H1 (cell line): ENCODE data around the gene UPK3BL2. TPM values are rescaled to one million over a fixed set of nuclear protein-coding genes. Genes with fewer than 3 reads are reported as not detected.
"Not testable (repeated sequence)": the region's sequence is repeated elsewhere in the genome, so short reads cannot be mapped to it uniquely, and the experiment has no call there.

Experiments used
- CTCF ChIA-PET: fragments of 300-600 bp; sonication (Branson Sonifier 250); formaldehyde crosslinking; loops from one replicate; lab custom pipeline; 2021; ENCODE audit not compliant: partially characterized antibody; lab: Charles Lee
- POLR2A ChIA-PET: fragments of 300-600 bp; sonication (Branson Sonifier 250); formaldehyde crosslinking; loops from one replicate; lab custom pipeline; 2021; ENCODE audit warnings: inconsistent platforms; ENCODE audit not compliant: partially characterized antibody; lab: Charles Lee
- DNase-seq, 2 experiments: peaks; one replicate each; pipeline versions ENCODE4 v3.0.0 to v3.0.0-alpha.2; 2010 to 2022; ENCODE audit warnings: low spot score in 2 of 2, low read depth in 1 of 2, mixed read lengths in 1 of 2
- FAIRE-seq: peaks from 2 replicates; lab custom pipeline; 2011; peaks lifted over from hg19 to GRCh38; lab: Jason Lieb, UNC
- H2AFZ ChIP-seq: 2 replicates; pipeline ENCODE4 v1.8.1; 2012; ENCODE audit warnings: low read length, inconsistent platforms
- H2AK5ac ChIP-seq: 2 replicates; pipeline ENCODE4 v1.6.1; 2013; ENCODE audit warnings: low read depth, low read length
- H2BK120ac ChIP-seq: replicated peaks from 2 replicates; pipeline ENCODE3; 2013; ENCODE audit warnings: low read depth, low read length, inconsistent platforms
- H2BK12ac ChIP-seq: 2 replicates; pipeline ENCODE4 v1.6.1; 2013; ENCODE audit warnings: low read depth, low read length
- H2BK15ac ChIP-seq: 2 replicates; pipeline ENCODE4 v1.6.1; 2013; ENCODE audit warnings: low read length
- H2BK20ac ChIP-seq: 2 replicates; pipeline ENCODE4 v1.6.1; 2013; ENCODE audit warnings: low read length
- H2BK5ac ChIP-seq: 2 replicates; pipeline ENCODE4 v1.6.1; 2013; ENCODE audit warnings: low read depth, low read length
- H3K14ac ChIP-seq: 2 replicates; pipeline ENCODE4 v1.6.1; 2013; ENCODE audit warnings: inconsistent platforms; ENCODE audit not compliant: insufficient read length
- H3K18ac ChIP-seq: 2 replicates; pipeline ENCODE4 v1.6.1; 2013; ENCODE audit warnings: low read length; ENCODE audit errors: extremely low read depth
- H3K23ac ChIP-seq: 2 replicates; pipeline ENCODE4 v1.6.1; 2013; ENCODE audit warnings: inconsistent platforms; ENCODE audit not compliant: insufficient read length
- H3K23me2 ChIP-seq: 2 replicates; pipeline ENCODE4 v1.6.1; 2013; ENCODE audit warnings: low read depth, low read length
- H3K27ac ChIP-seq: 2 replicates; pipeline ENCODE4 v1.6.1; 2011; ENCODE audit warnings: low read depth, low read length, inconsistent platforms
- H3K27me3 ChIP-seq, 4 experiments: replicated peaks in 1 of 4; 1 replicate in 1 of 4; 2 replicates in 3 of 4; pipeline versions ENCODE4 v1.6.1 to v1.8.1; 2011 to 2013; ENCODE audit warnings: low read length in 3 of 4, mild to moderate bottlenecking in 3 of 4, inconsistent platforms in 2 of 4, mixed read lengths in 2 of 4, moderate library complexity in 1 of 4; ENCODE audit not compliant: control insufficient read depth in 3 of 4, insufficient read depth in 3 of 4; ENCODE audit errors: extremely low read depth in 1 of 4
- H3K36me3 ChIP-seq, 4 experiments: 2 replicates each; pipeline versions ENCODE4 v1.6.1 to v1.8.1; 2011 to 2013; ENCODE audit warnings: mild to moderate bottlenecking in 4 of 4, low read length in 3 of 4, moderate library complexity in 2 of 4, control low read depth in 1 of 4, inconsistent platforms in 1 of 4; ENCODE audit not compliant: insufficient read depth in 4 of 4, control insufficient read depth in 2 of 4
- H3K4ac ChIP-seq: replicated peaks from 2 replicates; pipeline ENCODE3; 2013; ENCODE audit warnings: low read length, low read depth, mixed read lengths, inconsistent platforms; ENCODE audit not compliant: insufficient read length
- H3K4me1 ChIP-seq, 4 experiments: replicated peaks in 1 of 4; 1 replicate in 1 of 4; 2 replicates in 3 of 4; pipeline versions ENCODE4 v1.6.1 to v1.8.1; 2011 to 2013; ENCODE audit warnings: low read length in 3 of 4, inconsistent platforms in 2 of 4, mixed read lengths in 1 of 4; ENCODE audit not compliant: insufficient read depth in 4 of 4, control insufficient read depth in 3 of 4
- H3K4me2 ChIP-seq, 2 experiments: 2 replicates each; pipeline versions ENCODE4 v1.6.1 to v1.8.1; 2011 to 2013; ENCODE audit warnings: low read depth in 2 of 2, low read length in 2 of 2, control low read depth in 1 of 2, inconsistent platforms in 1 of 2, mild to moderate bottlenecking in 1 of 2; ENCODE audit not compliant: insufficient read depth in 1 of 2
- H3K4me3 ChIP-seq, 4 experiments: fragments of 200-600, 300-600 bp in 1 of 4; sonication (generic), shearing (Covaris generic), sonication (Bioruptor Twin) in 1 of 4; 2 replicates each; pipeline versions ENCODE4 v1.5.1 to v1.8.1; 2011 to 2016; ENCODE audit warnings: low read length in 4 of 4, low read depth in 3 of 4, control low read depth in 2 of 4, inconsistent platforms in 2 of 4, mild to moderate bottlenecking in 2 of 4, mixed read lengths in 1 of 4, moderate library complexity in 1 of 4; ENCODE audit not compliant: insufficient read depth in 2 of 4; ENCODE audit errors: extremely low read depth in 1 of 4
- H3K56ac ChIP-seq: replicated peaks from 2 replicates; pipeline ENCODE3; 2013; ENCODE audit warnings: low read depth, mild to moderate bottlenecking, mixed read lengths, low read length, inconsistent platforms; ENCODE audit not compliant: insufficient read length
- H3K79me1 ChIP-seq: 2 replicates; pipeline ENCODE4 v1.6.1; 2013; ENCODE audit warnings: low read depth, low read length, control low read depth
- H3K79me2 ChIP-seq, 2 experiments: 2 replicates each; pipeline versions ENCODE4 v1.6.1 to v1.8.1; 2012 to 2013; ENCODE audit warnings: low read length in 2 of 2, mild to moderate bottlenecking in 2 of 2, inconsistent platforms in 1 of 2; ENCODE audit not compliant: insufficient read depth in 2 of 2, control insufficient read depth in 1 of 2
- H3K9ac ChIP-seq, 4 experiments: replicated peaks in 1 of 4; 1 replicate in 1 of 4; 2 replicates in 3 of 4; pipeline versions ENCODE4 v1.6.1 to v1.8.1; 2011 to 2013; ENCODE audit warnings: low read depth in 3 of 4, low read length in 3 of 4, control low read depth in 2 of 4, mild to moderate bottlenecking in 2 of 4, moderate library complexity in 2 of 4, inconsistent platforms in 1 of 4; ENCODE audit errors: extremely low read depth in 1 of 4
- H3K9me3 ChIP-seq, 2 experiments: 2 replicates each; pipeline versions ENCODE4 v1.6.1 to v1.8.1; 2012 to 2013; ENCODE audit warnings: mild to moderate bottlenecking in 2 of 2, moderate library complexity in 2 of 2, control low read depth in 1 of 2, inconsistent platforms in 1 of 2, low read depth in 1 of 2, low read length in 1 of 2, mixed read lengths in 1 of 2; ENCODE audit not compliant: insufficient read depth in 2 of 2
- H4K20me1 ChIP-seq, 2 experiments: replicated peaks in 1 of 2; 2 replicates each; pipeline versions ENCODE3 to v1.8.1; 2011 to 2013; ENCODE audit warnings: inconsistent platforms in 2 of 2, low read length in 2 of 2, mild to moderate bottlenecking in 1 of 2; ENCODE audit not compliant: insufficient read depth in 2 of 2, control insufficient read depth in 1 of 2
- H4K5ac ChIP-seq: 2 replicates; pipeline ENCODE4 v1.6.1; 2013; ENCODE audit warnings: low read length, low read depth, mixed read lengths, inconsistent platforms; ENCODE audit not compliant: insufficient read length
- H4K8ac ChIP-seq: 2 replicates; pipeline ENCODE4 v1.8.0; 2013; ENCODE audit warnings: mild to moderate bottlenecking, moderate library complexity, low read length, inconsistent platforms; ENCODE audit not compliant: insufficient read depth; ENCODE audit errors: extremely low read depth
- H4K91ac ChIP-seq: replicated peaks from 2 replicates; pipeline ENCODE3; 2013; ENCODE audit warnings: low read length, mixed read lengths, inconsistent platforms; ENCODE audit not compliant: insufficient read length
- WGBS, 2 experiments: shearing (Covaris generic) in 1 of 2; methylation state at CpG; one replicate each; pipeline versions ENCODE4 v1.1.6 to v1.1.7; 2013 to 2015; ENCODE audit warnings: low lambda C conversion rate in 2 of 2, mixed read lengths in 2 of 2, inconsistent platforms in 1 of 2, low coverage in 1 of 2, missing lambda C conversion rate in 1 of 2; ENCODE audit not compliant: insufficient replicate concordance in 2 of 2, insufficient coverage in 1 of 2, insufficient read length in 1 of 2; ENCODE audit errors: extremely low coverage in 1 of 2, missing lambda C conversion rate in 1 of 2; 5-methylcytosine and 5-hydroxymethylcytosine counted together
- long read RNA-seq, 2 experiments: library from RNA in 1 of 2; library from capped mRNA in 1 of 2; stranded (forward); transcript quantifications; one replicate each; pipeline ENCODE4 v2.0.0, GENCODE V29; 2021; ENCODE audit warnings: inconsistent platforms in 1 of 2
- polyA minus RNA-seq, 3 experiments: library from RNA; depleted of rRNA, polyadenylated mRNA; stranded (reverse); fragments of >200 nt; gene quantifications; 1 replicate in 2 of 3; 2 replicates in 1 of 3; pipeline ENCODE4 v1.2.3, GENCODE V29; 2011
- polyA plus RNA-seq, 7 experiments: library from polyadenylated mRNA; depleted of rRNA in 3 of 7; stranded (reverse) in 5 of 7; unstranded in 2 of 7; fragments of >200 nt in 5 of 7; fragments of 200-250 nt in 2 of 7; gene quantifications; 1 replicate in 5 of 7; 2 replicates in 1 of 7; 4 replicates in 1 of 7; pipeline versions ENCODE4 v1.2.1 to v1.2.3, GENCODE V29; 2011 to 2013; ENCODE audit warnings: missing spikeins in 2 of 7, mixed read lengths in 2 of 7
- total RNA-seq: library from RNA; stranded (reverse); fragmentation: NEBNext Ultra II Directional; extraction: Animal tissue kit (Norgen Biotek cat#: 25700); gene quantifications from 2 replicates; pipeline ENCODE4 v1.2.1, GENCODE V29; 2021

The UPK3BL2 gene
- total RNA-seq (12.4 and 12.5 TPM in 2 replicates), polyA plus RNA-seq (2011; rRNA removed) (18.3 and 22.6 TPM in 2 replicates), polyA minus RNA-seq (2011; rRNA and poly(A)+ RNA removed) (9.2 and 9.5 TPM in 2 replicates)
- polyA plus RNA-seq (2011; cell fraction: cytosol; rRNA removed) = 17.0 TPM
- 59.3 TPM for polyA plus RNA-seq (2011; cell fraction: nucleus; rRNA removed)
- 7.2 to 19.7 TPM (median 16.6 TPM) in 4 replicates for polyA plus RNA-seq (2012, experiment 1 of 2)
- polyA plus RNA-seq (2012, experiment 2 of 2) = 3.0 TPM
- polyA plus RNA-seq (2013, experiment 1 of 2) = 3.1 TPM
- 2.7 TPM for polyA plus RNA-seq (2013, experiment 2 of 2)
- polyA minus RNA-seq (2011; cell fraction: cytosol; rRNA and poly(A)+ RNA removed) = 9.2 TPM
- polyA minus RNA-seq (2011; cell fraction: nucleus; rRNA and poly(A)+ RNA removed) = 8.2 TPM
- long read RNA-seq, experiment 1 = 0 reads
- long read RNA-seq, experiment 2 = 0 reads

- H3K9me3 ChIP-seq, H3K18ac ChIP-seq, H3K4ac ChIP-seq, CTCF ChIA-PET, H4K5ac ChIP-seq, H3K56ac ChIP-seq, H3K14ac ChIP-seq, H3K27ac ChIP-seq, H3K23me2 ChIP-seq, H3K4me1 ChIP-seq, H3K27me3 ChIP-seq, H3K23ac ChIP-seq, H2AK5ac ChIP-seq, POLR2A ChIA-PET, H3K4me2 ChIP-seq, H2BK120ac ChIP-seq, H2BK5ac ChIP-seq, H2AFZ ChIP-seq, H3K79me1 ChIP-seq, H2BK12ac ChIP-seq, H4K91ac ChIP-seq, H4K20me1 ChIP-seq, DNase-seq, H4K8ac ChIP-seq, H3K79me2 ChIP-seq, H3K4me3 ChIP-seq, FAIRE-seq, H3K9ac ChIP-seq, H3K36me3 ChIP-seq, H2BK15ac ChIP-seq, H2BK20ac ChIP-seq: not testable (repeated sequence)
- WGBS, 2 experiments = no CpG with 5 or more reads among the region's 8 CpGs
Observed at GRCh38 chr7:102543596-102543995, at the start of gene UPK3BL2. Gene UPK3BL2, minus strand, starts transcription at chr7:102543696. Its CDS starts 60 bp downstream, at chr7:102543636.
